Measurements from ENCODE around the gene FEM1C.

DNA sequence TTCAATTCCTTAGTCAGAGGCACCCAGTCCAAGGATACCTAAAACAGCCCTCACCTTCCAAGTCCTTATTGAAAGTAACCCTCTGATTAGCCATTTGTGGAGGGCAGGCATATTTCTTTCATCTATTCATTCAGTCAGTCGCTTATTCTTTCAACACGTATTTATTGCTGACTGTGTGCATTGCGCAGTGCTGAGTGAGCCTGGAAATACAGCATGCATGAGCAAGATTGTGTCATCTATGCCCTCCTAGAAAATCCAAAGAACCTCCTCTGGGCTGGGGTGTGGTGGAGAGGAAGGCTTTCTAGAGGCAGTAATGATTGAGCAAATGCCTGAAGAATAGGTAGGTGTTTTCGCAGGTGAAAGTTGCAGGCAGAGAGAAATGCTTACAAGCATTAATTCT lies 8.5 kb upstream of the FEM1C start:
- TF ChIP-seq, protein P1, sequence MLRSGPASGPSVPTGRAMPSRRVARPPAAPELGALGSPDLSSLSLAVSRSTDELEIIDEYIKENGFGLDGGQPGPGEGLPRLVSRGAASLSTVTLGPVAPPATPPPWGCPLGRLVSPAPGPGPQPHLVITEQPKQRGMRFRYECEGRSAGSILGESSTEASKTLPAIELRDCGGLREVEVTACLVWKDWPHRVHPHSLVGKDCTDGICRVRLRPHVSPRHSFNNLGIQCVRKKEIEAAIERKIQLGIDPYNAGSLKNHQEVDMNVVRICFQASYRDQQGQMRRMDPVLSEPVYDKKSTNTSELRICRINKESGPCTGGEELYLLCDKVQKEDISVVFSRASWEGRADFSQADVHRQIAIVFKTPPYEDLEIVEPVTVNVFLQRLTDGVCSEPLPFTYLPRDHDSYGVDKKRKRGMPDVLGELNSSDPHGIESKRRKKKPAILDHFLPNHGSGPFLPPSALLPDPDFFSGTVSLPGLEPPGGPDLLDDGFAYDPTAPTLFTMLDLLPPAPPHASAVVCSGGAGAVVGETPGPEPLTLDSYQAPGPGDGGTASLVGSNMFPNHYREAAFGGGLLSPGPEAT (IDR thresholded peaks at IDR 0.05; ENCODE audit: low read depth) = no peak
- TF ChIP-seq, protein P2, sequence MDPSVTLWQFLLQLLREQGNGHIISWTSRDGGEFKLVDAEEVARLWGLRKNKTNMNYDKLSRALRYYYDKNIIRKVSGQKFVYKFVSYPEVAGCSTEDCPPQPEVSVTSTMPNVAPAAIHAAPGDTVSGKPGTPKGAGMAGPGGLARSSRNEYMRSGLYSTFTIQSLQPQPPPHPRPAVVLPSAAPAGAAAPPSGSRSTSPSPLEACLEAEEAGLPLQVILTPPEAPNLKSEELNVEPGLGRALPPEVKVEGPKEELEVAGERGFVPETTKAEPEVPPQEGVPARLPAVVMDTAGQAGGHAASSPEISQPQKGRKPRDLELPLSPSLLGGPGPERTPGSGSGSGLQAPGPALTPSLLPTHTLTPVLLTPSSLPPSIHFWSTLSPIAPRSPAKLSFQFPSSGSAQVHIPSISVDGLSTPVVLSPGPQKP (IDR thresholded peaks at IDR 0.05; ENCODE audit: low read depth, low read length) = no peak
- TF ChIP-seq, protein P3, sequence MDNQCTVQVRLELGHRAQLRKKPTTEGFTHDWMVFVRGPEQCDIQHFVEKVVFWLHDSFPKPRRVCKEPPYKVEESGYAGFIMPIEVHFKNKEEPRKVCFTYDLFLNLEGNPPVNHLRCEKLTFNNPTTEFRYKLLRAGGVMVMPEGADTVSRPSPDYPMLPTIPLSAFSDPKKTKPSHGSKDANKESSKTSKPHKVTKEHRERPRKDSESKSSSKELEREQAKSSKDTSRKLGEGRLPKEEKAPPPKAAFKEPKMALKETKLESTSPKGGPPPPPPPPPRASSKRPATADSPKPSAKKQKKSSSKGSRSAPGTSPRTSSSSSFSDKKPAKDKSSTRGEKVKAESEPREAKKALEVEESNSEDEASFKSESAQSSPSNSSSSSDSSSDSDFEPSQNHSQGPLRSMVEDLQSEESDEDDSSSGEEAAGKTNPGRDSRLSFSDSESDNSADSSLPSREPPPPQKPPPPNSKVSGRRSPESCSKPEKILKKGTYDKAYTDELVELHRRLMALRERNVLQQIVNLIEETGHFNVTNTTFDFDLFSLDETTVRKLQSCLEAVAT (IDR thresholded peaks at IDR 0.05) = no peak
- TF ChIP-seq, protein P4, sequence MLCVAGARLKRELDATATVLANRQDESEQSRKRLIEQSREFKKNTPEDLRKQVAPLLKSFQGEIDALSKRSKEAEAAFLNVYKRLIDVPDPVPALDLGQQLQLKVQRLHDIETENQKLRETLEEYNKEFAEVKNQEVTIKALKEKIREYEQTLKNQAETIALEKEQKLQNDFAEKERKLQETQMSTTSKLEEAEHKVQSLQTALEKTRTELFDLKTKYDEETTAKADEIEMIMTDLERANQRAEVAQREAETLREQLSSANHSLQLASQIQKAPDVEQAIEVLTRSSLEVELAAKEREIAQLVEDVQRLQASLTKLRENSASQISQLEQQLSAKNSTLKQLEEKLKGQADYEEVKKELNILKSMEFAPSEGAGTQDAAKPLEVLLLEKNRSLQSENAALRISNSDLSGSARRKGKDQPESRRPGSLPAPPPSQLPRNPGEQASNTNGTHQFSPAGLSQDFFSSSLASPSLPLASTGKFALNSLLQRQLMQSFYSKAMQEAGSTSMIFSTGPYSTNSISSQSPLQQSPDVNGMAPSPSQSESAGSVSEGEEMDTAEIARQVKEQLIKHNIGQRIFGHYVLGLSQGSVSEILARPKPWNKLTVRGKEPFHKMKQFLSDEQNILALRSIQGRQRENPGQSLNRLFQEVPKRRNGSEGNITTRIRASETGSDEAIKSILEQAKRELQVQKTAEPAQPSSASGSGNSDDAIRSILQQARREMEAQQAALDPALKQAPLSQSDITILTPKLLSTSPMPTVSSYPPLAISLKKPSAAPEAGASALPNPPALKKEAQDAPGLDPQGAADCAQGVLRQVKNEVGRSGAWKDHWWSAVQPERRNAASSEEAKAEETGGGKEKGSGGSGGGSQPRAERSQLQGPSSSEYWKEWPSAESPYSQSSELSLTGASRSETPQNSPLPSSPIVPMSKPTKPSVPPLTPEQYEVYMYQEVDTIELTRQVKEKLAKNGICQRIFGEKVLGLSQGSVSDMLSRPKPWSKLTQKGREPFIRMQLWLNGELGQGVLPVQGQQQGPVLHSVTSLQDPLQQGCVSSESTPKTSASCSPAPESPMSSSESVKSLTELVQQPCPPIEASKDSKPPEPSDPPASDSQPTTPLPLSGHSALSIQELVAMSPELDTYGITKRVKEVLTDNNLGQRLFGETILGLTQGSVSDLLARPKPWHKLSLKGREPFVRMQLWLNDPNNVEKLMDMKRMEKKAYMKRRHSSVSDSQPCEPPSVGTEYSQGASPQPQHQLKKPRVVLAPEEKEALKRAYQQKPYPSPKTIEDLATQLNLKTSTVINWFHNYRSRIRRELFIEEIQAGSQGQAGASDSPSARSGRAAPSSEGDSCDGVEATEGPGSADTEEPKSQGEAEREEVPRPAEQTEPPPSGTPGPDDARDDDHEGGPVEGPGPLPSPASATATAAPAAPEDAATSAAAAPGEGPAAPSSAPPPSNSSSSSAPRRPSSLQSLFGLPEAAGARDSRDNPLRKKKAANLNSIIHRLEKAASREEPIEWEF (IDR thresholded peaks at IDR 0.05; ENCODE audit: insufficient replicate concordance, low read depth, low read length) = no peak
- TF ChIP-seq PAX8 (IDR thresholded peaks at IDR 0.05) = no peak
- TF ChIP-seq EZH2 (IDR thresholded peaks at IDR 0.05; ENCODE audit: borderline replicate concordance, control insufficient read depth, low read depth, low read length) = no peak
- TF ChIP-seq EGR1 (IDR thresholded peaks at IDR 0.05; ENCODE audit: borderline replicate concordance in 1 of 2, low read depth in 2 of 2, low read length in 2 of 2) = no peak
- TF ChIP-seq, protein P5, sequence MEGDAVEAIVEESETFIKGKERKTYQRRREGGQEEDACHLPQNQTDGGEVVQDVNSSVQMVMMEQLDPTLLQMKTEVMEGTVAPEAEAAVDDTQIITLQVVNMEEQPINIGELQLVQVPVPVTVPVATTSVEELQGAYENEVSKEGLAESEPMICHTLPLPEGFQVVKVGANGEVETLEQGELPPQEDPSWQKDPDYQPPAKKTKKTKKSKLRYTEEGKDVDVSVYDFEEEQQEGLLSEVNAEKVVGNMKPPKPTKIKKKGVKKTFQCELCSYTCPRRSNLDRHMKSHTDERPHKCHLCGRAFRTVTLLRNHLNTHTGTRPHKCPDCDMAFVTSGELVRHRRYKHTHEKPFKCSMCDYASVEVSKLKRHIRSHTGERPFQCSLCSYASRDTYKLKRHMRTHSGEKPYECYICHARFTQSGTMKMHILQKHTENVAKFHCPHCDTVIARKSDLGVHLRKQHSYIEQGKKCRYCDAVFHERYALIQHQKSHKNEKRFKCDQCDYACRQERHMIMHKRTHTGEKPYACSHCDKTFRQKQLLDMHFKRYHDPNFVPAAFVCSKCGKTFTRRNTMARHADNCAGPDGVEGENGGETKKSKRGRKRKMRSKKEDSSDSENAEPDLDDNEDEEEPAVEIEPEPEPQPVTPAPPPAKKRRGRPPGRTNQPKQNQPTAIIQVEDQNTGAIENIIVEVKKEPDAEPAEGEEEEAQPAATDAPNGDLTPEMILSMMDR (IDR thresholded peaks at IDR 0.05 in 2 of 3, conservative IDR thresholded peaks at IDR 0.05 in 1 of 3; ENCODE audit: control insufficient read depth in 2 of 3, extremely low read depth in 1 of 3, insufficient read depth in 1 of 3, low read depth in 3 of 3, low read length in 3 of 3) = no peak
- TF ChIP-seq MYC (IDR thresholded peaks at IDR 0.05; ENCODE audit: insufficient read depth, insufficient read length, insufficient replicate concordance, low read length, severe bottlenecking) = no peak
- no peak for TF ChIP-seq RCOR1 (conservative IDR thresholded peaks at IDR 0.05; ENCODE audit: low read depth, low read length)
- TF ChIP-seq SP1 (IDR thresholded peaks at IDR 0.05; ENCODE audit: low read depth, low read length) = no peak
- TF ChIP-seq, protein P6, sequence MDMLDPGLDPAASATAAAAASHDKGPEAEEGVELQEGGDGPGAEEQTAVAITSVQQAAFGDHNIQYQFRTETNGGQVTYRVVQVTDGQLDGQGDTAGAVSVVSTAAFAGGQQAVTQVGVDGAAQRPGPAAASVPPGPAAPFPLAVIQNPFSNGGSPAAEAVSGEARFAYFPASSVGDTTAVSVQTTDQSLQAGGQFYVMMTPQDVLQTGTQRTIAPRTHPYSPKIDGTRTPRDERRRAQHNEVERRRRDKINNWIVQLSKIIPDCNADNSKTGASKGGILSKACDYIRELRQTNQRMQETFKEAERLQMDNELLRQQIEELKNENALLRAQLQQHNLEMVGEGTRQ (IDR thresholded peaks at IDR 0.05; ENCODE audit: borderline replicate concordance, low read depth, low read length) = no peak
- TF ChIP-seq LARP7 (IDR thresholded peaks at IDR 0.05) = no peak

Measured in GM12878 (cell line).